BE2C (cell line): ENCODE results near the gene KCNC2.

Experiments used
- DNase-seq: peaks from one replicate; pipeline ENCODE4 v3.0.0-alpha.2; 2020
- H3K27me3 ChIP-seq: fragments of 250-450 bp; sonication (Bioruptor Pico); 2 replicates; pipeline ENCODE4 v1.5.1; 2020; ENCODE audit warnings: mild to moderate bottlenecking
- H3K36me3 ChIP-seq: fragments of 250-450 bp; sonication (Bioruptor Pico); 2 replicates; pipeline ENCODE4 v1.5.1; 2020; ENCODE audit warnings: mild to moderate bottlenecking
- H3K4me1 ChIP-seq: fragments of 250-450 bp; sonication (Bioruptor Pico); 2 replicates; pipeline ENCODE4 v1.5.1; 2020
- H3K4me3 ChIP-seq: 2 replicates; pipeline ENCODE4 v1.5.1; 2011; ENCODE audit warnings: low read depth, low read length
- H3K9me3 ChIP-seq: fragments of 250-450 bp; sonication (Bioruptor Pico); 2 replicates; pipeline ENCODE4 v1.5.1; 2020
- CTCF ChIP-seq: IDR thresholded peaks from 2 replicates; pipeline ENCODE4 v1.5.1; 2012; ENCODE audit warnings: mild to moderate bottlenecking, low read depth, low read length

The KCNC2 gene

DNA sequence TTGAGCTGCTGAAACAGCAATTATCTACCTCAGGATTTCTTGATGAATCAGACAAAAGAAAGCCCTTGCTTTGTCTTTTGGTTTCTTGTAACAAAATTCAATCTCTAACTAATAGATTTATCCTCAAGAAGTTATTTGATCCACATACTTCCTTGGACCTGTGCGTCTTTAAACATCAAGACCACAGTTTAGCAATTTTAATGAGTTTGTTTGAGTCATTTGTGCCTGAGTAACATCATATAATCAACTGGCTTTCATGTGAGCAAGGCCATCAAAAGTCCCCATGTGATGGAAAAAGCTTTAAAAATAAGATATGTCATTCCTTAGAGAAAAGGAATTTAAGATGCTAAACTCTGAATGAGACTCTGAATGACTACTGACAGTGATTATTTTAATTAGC, 52.3 kb downstream of the KCNC2 start:
- no peaks in the 10 kb centered on the region for H3K36me3 ChIP-seq
- H3K4me3 ChIP-seq = no peak overlapping the region

DNA sequence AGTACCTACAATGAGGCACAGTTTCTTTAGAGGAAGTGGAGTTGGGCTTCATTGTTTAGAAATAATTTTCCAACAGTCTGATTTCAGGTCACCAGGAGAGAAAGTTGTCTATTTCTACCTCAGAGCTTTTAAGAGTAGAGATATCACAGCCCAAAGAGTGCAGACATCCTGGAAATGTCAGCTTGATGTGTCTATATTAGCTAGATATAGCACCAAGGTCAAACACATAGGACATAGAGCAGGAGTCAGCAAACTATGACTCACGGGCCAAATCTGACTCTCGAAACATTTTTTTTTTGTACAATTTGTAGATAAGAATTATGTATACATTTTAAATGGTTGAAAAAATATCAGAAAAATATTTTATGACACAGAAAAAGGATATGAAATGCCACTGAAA, 53.7 kb downstream of the KCNC2 start:
- Histone ChIP-seq H3K27me3 (no peaks in the 10 kb centered on the region), H3K4me1 (no peaks in the 10 kb centered on the region), H3K36me3 (no peaks in the 10 kb centered on the region), H3K9me3 (no peaks in the 10 kb centered on the region), H3K4me3 (no peak overlapping the region)
- no peak for TF ChIP-seq CTCF
- no peak for DNase-seq

More for the DNA sequence above, 52.3 kb downstream of the KCNC2 start:
- Histone ChIP-seq H3K4me1 (no peaks in the 10 kb centered on the region), H3K27me3 (no peaks in the 10 kb centered on the region), H3K9me3 (no peaks in the 10 kb centered on the region)
- TF ChIP-seq CTCF = no peak
- DNase-seq = no peak

DNA sequence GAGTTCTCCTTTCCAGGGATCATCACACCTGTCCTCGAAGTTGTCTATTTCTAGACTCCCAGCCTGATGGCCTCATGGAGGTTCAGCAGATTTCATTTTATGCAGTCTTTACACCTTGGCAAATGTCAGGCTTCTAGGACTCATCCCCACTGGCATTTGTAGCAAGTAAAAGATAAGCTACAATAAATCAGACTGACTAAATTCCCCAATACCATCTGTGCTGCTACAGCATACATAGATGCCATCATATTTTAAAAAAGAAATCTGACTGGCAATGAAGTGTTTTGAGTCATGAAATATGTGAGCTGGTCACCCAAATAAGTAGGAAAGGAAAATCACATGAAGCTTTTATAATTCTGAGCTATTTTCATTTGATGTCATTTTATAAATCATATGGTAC, 55.3 kb downstream of the KCNC2 start:
- Histone ChIP-seq H3K4me3 (no peak overlapping the region), H3K36me3 (no peaks in the 10 kb centered on the region), H3K9me3 (no peaks in the 10 kb centered on the region), H3K4me1 (no peaks in the 10 kb centered on the region), H3K27me3 (no peaks in the 10 kb centered on the region)
- DNase-seq = no peak
- no peak for TF ChIP-seq CTCF

DNA sequence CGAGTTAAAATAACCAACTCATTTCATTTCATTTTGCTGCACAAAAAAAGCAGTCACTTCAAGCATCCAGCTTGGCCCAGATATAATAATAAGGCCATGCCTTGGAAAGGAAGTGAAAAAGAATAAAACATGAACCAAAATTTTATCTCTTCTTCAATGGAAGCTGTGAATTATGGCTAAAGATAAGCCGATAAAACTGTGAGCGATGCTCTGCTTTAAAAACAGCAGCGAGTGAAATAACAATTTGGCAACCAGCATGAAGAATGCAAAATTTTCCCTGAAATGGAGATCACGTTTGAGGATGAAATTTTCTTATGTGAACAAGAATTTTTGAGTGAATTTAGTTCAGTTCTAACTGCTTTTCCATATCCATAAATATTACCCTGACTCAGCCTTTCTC, 70.4 kb downstream of the KCNC2 start:
- Histone ChIP-seq H3K4me3 (no peak overlapping the region), H3K27me3 (no peaks in the 10 kb centered on the region)

DNA sequence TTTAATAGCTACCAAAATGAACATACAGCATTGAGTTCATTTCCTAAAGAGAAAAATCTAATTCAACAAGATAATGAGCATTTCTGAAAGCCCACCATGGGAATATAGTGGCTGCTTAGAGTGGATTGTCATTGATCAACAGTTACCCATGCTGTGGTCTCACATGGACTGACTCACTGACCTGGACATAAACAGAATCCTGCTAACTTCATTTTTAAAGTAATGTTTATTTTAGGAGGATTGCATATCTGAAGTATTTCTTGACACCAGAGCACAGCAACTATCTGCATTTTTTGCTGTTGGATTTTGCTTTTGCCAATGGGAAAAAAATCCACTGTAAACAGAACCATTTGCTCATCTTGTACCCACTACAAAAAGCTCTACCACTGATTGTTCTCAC, 71.7 kb downstream of the KCNC2 start:
- Histone ChIP-seq H3K36me3 (no peaks in the 10 kb centered on the region), H3K4me3 (no peak overlapping the region), H3K27me3 (no peaks in the 10 kb centered on the region), H3K9me3 (no peaks in the 10 kb centered on the region), H3K4me1 (no peaks in the 10 kb centered on the region)
- no peak for TF ChIP-seq CTCF
- DNase-seq = no peak

More for the DNA sequence above, 70.4 kb downstream of the KCNC2 start:
- H3K36me3 ChIP-seq = no peaks in the 10 kb centered on the region
- H3K9me3 ChIP-seq = no peaks in the 10 kb centered on the region
- no peak for TF ChIP-seq CTCF
- no peak for DNase-seq
- no peaks in the 10 kb centered on the region for H3K4me1 ChIP-seq

- Histone ChIP-seq H3K4me3 (no peak overlapping the region), H3K36me3 (no peaks in the 10 kb centered on the region), H3K4me1 (no peaks in the 10 kb centered on the region), H3K9me3 (no peaks in the 10 kb centered on the region), H3K27me3 (no peaks in the 10 kb centered on the region)
- no peak for DNase-seq
- TF ChIP-seq CTCF = no peak
Measured at GRCh38 chr12:75135026-75135425, 74.6 kb downstream of the KCNC2 start.
